MV-4-11 (cell line): ENCODE measurements around the gene NBPF12.
"Not testable (repeated sequence)": the region's sequence is repeated elsewhere in the genome, so short reads cannot be mapped to it uniquely, and the experiment has no call there.

Source experiments
- DNase-seq: peaks from one replicate; lab custom pipeline; 2025; lab: John Stamatoyannopoulos, UW

Gene NBPF12, protein sequence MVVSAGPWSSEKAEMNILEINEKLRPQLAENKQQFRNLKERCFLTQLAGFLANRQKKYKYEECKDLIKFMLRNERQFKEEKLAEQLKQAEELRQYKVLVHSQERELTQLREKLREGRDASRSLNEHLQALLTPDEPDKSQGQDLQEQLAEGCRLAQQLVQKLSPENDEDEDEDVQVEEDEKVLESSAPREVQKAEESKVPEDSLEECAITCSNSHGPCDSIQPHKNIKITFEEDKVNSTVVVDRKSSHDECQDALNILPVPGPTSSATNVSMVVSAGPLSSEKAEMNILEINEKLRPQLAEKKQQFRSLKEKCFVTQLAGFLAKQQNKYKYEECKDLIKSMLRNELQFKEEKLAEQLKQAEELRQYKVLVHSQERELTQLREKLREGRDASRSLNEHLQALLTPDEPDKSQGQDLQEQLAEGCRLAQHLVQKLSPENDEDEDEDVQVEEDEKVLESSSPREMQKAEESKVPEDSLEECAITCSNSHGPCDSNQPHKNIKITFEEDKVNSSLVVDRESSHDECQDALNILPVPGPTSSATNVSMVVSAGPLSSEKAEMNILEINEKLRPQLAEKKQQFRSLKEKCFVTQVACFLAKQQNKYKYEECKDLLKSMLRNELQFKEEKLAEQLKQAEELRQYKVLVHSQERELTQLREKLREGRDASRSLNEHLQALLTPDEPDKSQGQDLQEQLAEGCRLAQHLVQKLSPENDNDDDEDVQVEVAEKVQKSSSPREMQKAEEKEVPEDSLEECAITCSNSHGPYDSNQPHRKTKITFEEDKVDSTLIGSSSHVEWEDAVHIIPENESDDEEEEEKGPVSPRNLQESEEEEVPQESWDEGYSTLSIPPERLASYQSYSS (N-terminal part only)

DNA sequence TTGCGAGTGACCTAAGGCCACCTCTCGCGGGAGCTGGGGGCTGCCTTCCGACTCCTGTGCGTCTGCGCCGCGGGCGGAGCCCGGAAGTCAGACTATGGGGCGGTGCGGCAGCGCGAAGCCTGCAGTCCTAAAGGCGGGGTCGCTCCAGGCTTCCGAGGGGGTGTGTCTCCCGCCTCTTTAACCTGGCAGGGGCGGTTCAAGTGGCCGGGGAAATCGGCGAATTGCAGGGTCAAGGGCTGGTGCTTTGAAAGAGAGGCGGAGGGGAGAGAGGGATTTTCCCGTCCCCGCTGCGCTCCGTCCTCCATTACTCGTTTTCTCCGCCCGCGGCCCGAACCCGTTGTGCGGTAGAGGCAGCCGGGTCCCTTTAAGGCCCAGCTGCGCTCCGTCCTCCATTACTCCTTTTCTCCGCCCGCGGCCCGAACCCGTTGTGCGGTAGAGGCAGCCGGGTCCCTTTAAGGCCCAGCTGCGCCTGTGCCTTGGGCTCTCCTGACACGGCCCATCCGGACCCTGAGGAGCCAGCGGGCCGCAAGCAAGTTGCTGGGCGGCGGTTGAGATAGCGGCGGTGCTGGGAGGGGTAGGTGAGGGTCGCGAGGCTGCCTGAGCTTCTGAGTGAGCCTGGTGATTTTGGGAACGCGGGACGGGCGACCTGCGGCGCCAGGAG, at the start of gene NBPF12:
Gene NBPF12 (plus strand): TSS at position 83 of the 661 bp plus-strand sequence. CDS start 21,820 bp downstream, outside the sequence.
- DNase-seq, result peak; percentile 55

DNA sequence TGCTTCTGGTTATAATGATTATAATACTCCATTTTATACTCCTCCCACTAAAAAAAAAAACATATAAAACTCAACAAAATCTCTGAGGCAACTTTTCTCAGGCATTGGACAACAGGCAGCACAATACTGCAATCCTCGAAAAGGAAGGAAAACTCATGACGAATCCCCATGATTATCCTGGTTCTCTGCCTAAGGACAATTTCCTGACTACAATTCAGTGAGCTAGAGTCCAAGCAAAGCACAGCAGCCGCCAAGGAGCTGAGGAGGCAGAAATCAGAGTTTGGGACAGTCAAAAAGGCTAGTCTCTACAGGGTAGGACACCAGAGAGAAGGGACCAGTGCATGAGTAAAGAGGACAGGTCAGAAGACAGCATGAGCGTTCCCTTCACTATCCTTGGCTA, 46.8 kb upstream of the NBPF12 start:
- not testable (repeated sequence) for DNase-seq

DNA sequence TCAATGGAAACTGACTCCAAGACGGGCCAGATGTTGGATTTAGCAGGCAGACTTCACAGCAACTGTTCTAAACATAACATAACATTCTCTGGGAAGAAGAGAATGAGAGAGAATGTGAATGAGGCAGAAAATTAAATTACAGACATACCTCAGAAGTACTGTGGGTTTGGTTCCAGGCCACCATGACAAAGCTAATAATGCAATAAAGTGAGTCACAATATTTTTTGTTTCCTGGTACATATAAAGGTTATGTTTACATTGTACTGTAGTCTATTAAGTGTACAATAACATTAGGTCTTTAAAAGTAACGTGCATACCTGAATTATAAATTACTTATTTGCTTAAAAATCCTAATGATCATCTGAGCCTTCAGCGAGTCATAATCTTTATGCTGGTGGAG, 45.8 kb upstream of the NBPF12 start:
- not testable (repeated sequence) for DNase-seq

DNA sequence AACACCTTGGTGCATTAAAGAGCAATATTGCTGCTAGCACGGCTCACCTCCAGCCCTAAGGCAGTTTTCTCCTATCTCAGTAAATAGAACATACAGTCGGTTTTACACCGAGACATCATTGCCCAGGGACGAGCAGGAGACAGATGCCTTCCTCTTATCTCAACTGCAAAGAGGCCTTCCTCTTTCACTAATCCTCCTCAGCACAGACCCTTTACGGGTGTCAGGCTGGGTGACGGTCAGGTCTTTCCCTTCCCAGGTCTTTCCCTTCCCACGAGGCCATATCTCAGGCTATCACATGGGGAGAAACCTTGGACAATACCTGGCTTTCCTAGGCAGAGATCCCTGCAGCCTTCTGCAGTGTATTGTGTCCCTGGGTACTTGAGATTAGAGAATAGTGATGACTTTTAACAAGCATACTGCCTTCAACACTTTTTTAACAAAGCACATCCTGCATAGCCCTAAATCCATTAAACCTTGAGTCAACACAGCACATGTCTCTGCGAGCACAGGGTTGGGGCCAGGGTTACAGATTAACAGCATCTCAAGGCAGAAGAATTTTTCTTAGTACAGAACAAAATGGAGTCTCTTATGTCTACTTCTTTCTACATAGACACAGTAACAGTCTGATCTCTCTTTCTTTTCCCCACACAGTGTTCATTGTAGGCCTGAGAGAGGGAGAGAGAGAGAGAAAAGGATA, 30.4 kb upstream of the NBPF12 start:
- DNase-seq, result not testable (repeated sequence)

DNA sequence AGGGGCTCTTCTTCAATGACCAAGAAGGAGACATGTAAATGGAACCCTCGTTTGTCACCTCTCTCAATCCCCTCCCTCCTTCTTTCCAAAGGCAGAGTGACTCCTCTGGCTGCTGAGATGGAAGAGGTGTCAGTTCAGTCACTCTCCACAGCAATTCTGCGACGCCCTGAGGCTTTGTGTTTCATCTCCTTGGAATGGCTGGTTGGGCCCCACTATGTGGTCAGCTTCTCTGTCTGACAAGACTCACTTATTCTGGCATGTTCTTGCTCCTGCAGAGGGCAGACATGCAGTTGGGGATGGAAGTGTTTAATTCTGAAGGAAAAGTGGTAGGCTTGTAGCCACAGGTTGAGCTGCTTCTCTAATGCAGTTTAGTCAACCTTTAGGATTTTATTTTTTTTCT, 25.1 kb upstream of the NBPF12 start:
- not testable (repeated sequence) for DNase-seq

DNA sequence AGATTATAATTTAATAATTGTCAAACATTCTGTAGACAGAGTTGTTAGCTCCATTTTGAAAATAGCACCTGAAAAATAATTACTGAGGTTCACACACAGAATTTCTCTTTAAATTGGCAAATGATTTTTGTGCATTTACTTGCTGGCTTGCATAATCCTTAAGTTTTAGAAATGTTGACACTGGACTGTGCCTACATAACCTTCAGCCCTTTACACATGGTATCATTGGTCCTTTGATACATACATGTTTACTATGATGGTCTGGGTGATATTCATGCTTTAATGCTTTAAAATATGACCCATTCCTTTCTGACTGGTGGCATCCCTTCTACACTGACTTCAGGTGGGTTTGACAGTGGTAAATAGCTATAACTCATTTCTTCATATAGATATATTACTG, 17.3 kb upstream of the NBPF12 start:
- not testable (repeated sequence) for DNase-seq

DNA sequence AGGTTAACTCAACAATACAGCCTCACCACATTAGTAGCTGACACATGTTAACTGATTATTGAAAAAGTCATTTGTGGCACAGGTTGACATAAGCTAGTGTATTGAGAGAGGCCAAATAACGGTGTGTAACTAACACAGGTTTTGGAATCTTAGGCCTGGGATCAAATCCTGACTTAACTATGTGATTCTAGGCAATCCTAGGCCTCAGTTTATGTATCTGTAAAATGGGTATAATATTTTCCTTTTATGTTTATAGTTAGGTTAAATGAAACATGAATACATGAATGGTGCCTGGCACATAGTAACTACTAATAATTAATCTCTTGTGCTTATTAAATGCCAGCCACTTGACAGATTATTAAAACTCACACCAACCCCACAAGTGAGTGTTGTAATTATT, 15.5 kb upstream of the NBPF12 start:
- DNase-seq, result not testable (repeated sequence)

DNA sequence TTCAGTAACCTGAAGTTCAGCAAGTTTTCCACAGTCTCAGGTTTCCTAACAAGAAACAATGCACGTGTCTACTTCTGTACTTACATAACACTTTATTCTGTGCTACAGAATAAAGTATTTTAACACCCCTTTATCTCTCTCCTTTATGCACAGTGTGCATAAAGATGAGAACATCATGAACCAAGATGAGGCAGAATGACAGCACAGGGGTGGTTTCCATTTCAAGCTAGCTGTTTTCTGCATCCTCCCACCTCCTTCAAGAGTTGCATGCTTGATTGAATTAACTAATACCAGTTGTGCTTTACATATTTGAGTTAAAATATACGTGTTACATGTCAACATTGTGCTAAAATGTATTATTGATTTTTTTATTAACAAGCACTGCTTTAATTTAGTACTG, 14.0 kb upstream of the NBPF12 start:
- not testable (repeated sequence) for DNase-seq

DNA sequence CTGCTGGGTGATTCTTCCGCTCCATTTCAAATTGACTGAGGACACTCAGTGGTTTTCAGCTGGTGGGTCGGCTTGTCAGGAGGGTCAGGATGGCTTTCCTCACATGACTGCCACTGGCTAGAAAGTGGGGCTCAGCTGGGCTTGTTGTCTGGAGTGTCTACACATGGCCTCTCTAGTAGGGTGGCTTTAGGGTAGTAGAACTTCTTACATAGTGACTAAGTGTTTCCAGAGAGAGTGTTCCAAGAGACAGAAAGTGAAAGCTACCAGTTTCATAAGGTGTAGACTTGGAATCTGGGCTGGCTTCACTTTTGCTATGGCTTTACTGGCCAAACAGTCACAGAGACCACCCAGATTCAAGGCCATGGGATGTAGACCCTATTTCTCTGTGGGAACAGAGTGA, 11.7 kb upstream of the NBPF12 start:
- not testable (repeated sequence) for DNase-seq

DNA sequence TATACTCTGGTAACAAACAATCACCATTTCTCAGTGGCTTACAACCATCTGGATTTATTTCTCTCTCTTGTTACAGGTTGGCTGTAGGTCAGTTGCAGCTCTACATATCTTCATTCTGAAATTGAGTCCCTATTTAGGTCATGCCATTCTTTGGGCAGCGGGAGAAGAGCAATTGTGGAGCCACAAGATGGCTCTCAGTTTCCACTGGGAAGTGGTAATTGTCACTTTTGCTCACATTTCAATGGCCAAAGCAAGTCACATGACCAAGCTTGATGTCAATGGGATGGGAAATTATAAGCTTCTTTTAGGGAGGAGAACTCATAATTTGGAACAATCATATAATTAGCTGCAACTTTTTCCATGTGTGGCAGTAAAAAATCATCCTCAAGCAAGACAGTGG, 7.9 kb upstream of the NBPF12 start:
- not testable (repeated sequence) for DNase-seq

DNA sequence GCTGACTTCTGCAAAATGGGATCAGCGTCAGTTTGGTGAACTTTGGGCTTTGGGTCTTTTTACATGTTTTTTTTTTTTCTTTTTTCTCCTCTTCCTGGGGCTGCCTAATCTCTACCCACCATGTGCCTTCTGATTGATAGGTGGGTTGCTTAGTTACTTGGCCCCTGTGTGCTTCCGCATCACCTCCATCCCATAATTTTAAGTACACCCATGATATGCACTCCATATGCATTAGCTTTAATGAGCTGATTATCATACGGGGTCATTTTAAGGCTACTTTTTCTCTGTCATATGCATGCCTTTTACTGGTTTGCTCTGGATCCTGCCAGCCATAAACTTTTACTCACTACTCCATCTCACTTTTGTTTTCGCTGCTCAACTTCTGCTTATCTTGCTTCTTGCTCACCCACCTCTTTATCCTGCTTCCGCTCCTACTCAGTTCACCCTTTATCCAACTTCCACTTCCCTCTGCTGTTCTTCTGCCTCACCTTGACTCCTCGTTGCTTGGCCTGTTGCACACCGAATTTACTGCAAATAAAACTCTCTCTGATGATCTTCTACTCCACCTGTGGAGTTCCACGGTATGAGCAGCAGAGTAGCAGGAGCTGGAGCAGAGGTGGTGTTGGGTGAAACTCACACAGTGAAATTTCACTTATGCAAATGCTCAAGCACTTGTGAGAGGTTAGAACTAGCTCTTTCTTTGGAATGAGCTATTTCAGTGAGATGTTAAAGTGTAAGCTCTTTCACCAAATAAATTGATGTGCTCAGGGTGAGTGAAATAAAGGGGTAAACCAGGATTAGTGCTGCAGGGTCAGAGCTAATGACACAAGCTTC, 3.5 kb upstream of the NBPF12 start:
- DNase-seq, result peak; percentile 60

DNA sequence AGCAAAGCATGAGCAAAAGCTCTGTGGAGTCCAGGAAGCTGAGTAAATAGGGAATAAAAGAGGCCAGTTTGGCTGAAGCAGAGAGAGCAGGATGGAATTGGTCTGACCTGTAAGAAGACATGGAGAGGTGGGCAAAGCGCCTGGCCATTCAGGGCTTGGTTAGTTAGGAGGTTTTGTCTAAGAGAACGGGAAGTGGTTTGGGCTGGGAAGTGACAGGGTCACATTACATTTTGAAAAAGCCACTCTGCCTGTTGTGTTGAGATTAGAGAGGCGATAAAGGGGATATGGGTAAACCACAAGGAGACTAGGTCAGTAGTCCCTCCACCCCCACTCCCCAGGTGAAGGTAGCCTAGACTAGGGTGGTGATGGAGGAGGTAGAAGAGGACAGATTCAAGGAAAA, 662 bp upstream of the NBPF12 start:
- DNase-seq, result not testable (repeated sequence)

DNA sequence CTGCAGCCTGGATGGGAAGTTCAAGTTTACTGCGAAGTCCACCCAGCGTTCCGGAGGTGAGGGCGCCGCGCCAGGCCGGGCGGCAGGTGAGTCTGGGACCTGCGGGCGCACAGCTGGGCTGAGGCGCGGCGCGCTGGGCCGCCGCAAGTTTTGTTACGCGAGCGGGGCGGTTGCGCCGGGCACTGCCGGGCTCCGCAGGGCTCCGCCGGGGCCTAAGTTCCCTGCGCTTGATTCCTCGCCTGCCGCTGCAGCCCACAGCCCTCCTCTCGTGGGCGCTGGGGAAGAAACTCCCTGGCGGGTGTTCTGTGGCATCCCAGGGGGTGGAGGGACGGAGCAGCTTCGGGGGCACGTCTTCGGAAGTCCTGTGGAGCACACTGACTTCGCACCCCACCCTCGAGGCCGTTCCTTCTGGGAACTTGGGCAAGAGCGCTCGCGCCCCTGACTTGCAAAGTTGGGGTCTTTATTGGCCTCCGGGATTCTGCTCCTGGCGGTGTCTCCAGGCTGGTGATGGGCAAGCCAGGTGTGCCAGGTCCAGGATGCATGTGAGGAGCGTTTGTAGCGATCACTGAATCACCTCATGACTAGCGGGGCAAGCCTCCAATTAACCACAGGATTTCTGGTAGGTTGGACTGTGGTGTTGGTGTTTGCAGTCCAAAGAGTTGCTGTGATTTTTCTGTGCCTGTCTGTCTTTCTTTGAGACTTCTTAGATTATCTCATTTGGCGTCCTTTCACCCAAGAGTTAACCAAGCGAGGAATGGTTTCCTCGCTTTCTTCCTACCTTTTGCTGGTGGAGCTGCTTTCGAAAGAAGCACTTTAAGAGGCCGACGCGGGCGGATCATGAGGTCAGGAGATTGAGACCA, 1.0 kb downstream of the NBPF12 start:
- DNase-seq, result not testable (repeated sequence)

DNA sequence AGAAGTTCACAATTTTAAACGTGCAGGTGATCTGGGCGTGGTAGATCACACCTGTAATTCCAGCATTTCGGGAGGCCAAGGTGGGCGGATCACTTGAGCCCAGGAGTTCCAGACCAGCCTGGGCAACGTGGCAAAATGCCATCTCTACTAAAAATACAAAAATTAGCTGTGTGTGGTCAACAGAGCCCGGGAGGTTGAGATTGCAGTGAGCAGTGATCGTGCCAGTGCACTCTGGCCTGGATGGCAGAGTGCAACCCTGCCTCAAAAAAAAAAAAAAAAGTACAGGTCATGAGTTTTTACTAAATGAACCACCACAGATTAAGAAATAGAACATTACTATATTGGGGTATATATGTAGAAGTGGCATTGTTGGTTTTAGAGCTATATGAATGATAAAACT, 2.2 kb downstream of the NBPF12 start:
- DNase-seq, result not testable (repeated sequence)

DNA sequence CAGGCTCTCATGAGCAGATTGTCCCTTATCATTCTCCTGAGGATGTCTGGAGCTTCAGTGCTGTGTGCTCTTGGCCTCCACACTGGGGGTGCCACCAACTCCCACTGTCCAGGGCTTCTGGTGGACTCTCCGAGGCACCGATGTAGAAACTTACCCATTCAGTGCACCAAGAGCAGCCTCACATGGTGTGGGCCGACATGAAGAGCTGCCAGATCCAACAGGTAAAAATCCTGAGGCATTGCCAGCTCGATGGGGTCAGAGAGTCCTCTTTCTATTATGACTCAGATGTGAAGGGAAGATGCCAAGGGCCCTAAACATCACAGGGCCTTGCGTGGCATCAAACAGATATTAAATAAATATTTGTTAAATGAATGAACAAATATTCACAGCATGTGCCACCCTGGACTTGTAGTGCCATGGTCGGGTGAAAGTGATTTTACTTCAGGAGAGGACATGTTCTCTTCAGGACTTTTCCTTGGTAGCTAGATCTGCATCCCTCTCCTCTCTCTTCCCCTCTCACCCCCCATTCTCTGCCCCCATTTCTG, 5.3 kb downstream of the NBPF12 start:
- DNase-seq, result not testable (repeated sequence)

DNA sequence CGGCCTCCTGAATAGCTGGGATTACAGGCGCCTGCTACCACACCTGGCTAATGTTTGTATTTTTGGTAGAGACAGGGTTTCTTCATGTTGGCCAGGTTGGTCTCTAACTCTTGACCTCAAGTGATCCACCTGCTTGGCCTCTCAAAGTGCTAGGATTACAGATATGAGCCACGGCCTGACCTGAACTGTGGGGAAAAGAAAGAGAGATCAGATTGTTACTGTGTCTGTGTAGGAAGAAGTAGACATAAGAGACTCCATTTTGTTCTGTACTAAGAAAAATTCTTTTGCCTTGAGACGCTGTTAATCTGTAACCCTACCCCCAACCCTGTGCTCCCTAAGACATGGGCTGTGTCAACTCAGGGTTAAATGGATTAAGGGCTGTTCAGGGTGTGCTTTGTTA, 10.0 kb downstream of the NBPF12 start:
- DNase-seq, result not testable (repeated sequence)

DNA sequence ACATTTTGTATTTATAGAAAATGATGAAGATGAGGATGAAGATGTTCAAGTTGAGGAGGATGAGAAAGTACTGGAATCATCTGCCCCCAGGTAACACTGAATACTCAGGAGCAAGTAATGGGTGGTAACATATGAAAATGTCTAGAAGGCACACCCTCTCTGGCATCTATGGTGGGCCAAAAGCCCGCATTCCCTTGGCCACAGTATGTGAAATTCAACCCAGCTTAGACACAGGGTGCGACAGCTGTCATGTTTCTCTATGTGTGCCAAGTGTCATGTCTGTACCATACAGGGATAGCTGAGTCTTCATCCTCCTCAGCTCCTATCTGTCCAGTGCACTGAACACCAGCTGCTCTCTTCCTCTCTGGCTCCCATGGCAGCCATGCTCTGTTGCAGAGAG, 26.2 kb downstream of the NBPF12 start:
- DNase-seq, result not testable (repeated sequence)

DNA sequence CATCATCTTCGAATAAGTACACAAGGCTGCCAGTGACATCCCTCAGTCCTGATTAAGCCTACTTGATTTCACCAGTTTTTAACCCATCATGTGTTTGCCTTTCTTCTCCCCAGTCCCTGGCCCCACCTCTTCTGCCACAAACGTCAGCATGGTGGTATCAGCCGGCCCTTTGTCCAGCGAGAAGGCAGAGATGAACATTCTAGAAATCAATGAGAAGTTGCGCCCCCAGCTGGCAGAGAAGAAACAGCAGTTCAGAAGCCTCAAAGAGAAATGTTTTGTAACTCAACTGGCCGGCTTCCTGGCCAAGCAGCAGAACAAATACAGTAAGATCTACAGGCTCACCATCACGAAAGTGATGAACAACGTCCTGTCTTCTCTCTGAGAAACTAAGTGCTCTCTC, 28.2 kb downstream of the NBPF12 start:
- DNase-seq, result not testable (repeated sequence)

DNA sequence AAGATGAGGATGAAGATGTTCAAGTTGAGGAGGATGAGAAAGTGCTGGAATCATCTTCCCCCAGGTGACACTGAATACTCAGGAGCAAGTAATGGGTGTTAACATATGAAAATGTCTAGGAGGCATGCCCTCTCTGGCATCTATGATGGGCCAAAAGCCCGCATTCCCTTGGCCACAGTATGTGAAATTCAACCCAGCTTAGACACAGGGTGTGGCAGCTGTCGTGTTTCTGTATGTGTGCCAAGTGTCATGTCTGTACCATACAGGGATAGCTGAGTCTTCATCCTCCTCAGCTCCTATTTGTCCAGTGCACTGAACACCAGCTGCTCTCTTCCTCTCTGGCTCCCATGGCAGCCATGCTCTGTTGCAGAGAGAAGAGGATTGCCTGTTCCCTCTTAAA, 32.5 kb downstream of the NBPF12 start:
- not testable (repeated sequence) for DNase-seq
